NCI-H526 treated with DMSO at 0.1 percent for 48 hours (cell line): Measurements from ENCODE around the gene EFEMP2.
A peak's percentile ranks its signal among the peaks of the same experiment; 100 is the strongest.

Source experiments
- DNase-seq: peaks from one replicate; lab custom pipeline; 2025; lab: John Stamatoyannopoulos, UW

Gene EFEMP2

DNA sequence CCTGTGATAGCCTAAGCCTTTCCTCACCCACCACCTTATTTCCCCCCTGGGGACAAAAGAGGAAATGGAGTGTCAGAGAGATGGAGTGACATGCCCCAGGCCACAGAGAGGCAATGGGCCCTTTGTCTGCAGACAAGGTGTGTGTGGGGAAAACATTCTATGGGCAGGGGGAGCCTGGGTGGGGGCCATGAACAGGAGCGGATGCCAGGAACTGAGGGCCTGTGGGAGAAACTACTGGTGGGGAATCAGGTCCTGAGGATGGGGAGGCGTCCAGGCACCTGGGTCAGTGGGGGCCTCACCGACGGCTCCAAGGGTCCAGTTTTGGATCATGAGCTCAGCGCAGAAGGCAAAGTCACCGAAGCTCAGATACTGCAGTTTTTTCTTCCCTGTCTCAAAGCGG is 12.6 kb upstream of the EFEMP2 start:
- DNase-seq, result no peak

DNA sequence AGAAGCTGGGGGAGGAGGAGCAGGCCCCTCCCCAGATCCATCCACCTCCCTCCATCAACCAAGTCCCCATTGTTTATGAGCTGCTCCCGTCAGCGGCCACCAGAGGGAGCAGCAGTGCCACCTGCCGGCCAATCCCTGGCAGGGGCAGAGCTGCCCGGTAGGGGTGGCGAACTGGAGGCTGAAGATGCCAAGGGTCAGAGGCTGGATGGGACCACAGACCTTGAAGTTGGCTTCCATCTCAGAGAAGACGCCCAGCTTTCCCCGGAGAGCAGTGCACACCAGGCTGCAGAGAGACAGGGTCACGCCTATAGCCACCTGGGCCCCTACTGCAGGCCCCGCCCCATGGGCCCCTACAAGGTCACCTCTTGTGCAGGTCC is 12.1 kb upstream of the EFEMP2 start:
- peak; percentile 41 for DNase-seq

DNA sequence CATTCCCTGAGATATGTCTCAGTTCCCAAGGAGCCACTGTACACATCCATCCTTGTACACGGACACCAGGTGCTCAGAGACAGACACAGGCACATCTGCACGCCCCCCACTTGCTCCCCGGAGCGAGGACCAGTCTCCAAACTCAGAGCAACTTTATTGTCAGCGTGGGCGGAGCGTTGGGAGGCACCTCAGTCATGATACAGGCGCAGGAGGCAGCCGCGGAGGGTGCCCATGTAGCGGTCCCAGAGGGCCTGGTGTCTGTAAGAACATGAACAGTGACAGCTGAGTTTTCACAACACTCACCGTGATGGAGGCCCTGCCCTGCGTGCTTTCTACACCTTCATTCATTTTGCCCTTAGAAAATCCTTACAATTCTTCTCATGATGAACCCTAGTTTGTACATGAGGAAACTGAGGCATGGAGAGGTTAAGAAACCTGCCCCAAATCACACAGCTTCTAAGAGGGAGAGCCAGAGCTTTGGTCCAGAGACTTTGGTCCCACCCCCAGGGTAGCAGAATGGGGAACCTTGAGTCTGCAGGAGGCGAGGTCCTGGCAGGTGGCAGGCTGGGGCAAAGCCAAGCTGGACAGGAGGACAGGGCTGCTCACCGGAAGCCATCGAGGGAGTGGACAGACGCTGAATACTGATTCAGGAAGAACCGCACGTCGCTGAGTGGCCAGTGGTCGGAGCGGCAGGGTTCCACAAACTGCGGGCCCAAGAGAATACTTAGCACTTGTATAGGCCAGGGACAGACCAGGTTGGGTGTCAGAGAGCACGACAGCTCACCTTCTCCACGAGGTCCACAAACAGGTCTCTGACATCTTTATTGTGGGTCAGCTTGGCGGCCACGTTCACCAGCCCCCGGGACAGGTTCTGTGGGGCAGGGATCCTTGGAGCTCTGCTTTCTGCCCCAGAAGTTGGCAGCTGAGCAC is 11.5 kb upstream of the EFEMP2 start:
- no peak for DNase-seq

DNA sequence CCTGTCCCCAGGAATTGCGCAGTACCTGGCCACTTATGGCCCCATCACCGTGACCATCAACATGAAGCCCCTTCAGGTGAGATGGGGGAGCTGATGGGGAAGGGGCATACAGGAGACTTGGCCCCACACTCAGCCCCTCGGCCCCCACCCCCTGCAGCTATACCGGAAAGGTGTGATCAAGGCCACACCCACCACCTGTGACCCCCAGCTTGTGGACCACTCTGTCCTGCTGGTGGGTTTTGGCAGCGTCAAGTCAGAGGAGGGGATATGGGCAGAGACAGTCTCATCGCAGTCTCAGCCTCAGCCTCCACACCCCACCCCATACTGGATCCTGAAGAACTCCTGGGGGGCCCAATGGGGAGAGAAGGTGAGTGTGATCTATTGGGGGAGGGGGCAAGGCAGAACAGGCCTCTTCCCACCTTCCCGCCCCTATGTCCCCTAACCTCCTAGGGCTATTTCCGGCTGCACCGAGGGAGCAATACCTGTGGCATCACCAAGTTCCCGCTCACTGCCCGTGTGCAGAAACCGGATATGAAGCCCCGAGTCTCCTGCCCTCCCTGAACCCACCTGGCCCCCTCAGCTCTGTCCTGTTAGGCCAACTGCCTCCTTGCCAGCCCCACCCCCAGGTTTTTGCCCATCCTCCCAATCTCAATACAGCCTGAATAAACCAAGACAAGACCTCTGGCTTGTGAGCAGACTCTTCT is 10.6 kb upstream of the EFEMP2 start:
- DNase-seq, result no peak

DNA sequence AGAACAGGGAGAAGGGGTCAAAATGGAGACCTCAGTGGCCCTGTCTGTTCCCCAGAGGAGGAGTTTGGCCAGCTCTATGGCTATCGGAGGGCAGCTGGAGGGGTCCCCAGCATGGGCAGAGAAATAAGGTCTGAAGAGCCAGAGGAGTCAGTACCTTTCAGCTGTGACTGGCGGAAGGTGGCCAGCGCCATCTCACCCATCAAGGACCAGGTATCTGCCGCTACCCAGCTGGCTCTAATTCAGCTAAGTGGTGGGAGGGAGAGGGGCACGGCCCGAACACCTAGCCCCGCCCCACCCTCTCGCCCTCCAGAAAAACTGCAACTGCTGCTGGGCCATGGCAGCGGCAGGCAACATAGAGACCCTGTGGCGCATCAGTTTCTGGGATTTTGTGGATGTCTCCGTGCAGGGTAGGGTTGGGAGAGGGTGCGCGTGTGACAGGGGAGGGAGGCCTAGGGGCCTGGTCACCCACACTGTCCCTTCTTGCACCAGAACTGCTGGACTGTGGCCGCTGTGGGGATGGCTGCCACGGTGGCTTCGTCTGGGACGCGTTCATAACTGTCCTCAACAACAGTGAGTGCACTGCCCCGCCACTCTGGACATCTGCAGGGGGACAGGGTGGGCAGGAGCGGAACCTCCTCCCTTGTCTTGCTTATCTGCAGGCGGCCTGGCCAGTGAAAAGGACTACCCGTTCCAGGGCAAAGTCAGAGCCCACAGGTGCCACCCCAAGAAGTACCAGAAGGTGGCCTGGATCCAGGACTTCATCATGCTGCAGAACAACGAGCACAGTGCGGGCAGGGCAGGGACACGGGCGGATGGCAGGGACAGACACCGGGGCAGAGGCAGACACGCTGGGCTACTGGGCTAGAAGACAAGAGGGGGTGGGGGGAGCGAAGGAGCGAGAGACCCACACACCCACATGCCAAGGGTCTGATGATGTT is 9.8 kb upstream of the EFEMP2 start:
- DNase-seq, result no peak

DNA sequence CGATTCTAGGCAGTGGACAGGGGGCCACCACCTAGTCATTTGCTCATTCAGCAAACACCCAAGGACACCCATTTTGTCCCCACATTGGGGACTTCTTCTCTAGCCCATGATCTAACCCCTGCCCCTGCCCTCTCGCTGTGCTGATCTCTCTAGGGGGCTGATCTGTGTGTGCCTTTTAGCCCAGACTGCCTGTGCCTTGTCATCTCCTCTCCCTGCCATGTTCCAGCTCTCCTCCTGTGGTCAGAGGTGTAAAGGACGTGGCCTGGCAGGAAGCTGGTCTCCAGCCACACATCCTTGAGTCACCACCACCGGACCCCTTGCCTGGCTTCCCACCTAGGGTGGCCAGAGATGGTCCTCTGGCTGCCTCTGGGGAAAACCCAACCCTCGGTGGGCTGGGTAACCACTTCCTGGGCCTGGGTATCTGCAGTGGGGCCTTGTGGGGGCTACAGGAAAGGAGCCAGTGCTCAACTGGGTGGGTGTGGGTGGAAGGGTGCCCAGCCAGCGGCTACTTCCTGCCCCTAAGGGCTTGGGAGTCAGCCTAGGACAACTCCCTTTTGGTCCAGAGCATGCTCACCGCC is 8.3 kb upstream of the EFEMP2 start:
- no peak for DNase-seq

DNA sequence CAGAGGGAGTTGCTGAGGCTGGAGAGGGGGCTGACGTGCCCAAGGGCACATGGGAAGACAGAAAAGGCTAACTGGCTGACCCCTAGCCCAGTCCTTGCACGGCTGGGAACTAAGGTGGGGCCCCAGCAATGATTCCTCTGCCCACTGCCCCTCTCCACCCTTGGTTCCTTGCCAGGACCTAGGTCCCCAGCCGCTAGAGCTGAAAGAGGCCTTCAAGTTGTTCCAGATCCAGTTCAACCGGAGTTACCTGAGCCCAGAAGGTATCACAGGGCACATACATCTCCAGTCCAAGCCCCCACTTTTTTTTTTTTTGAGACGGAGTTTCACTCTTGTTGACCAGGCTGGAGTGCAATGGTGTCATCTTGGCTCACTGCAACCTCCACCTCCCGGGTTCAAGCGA is 7.4 kb upstream of the EFEMP2 start:
- no peak for DNase-seq

DNA sequence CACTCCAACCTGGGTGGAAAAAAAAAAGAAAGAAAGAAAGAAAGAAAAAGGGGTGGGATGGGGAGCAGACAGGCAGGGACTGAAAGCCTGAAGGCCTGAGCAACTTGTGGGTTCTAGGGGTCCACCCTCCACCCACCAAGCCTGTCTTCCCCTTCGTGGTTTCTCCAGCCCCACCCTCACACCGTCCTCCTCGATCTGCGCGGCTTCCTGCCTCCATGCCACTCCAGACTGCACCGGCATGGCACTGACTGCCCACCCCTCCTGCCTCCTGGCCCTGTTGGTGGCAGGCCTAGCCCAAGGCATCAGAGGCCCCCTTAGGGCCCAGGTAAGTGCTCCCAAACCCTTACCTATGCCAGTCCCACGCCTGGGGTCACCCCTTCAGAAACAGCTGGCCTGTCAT is 7.0 kb upstream of the EFEMP2 start, which contains the start of gene CTSW:
TSS of gene CTSW (plus strand) at position 221 of the 400 bp plus-strand sequence. CDS start at position 239, 18 bp downstream.
- DNase-seq, result no peak

DNA sequence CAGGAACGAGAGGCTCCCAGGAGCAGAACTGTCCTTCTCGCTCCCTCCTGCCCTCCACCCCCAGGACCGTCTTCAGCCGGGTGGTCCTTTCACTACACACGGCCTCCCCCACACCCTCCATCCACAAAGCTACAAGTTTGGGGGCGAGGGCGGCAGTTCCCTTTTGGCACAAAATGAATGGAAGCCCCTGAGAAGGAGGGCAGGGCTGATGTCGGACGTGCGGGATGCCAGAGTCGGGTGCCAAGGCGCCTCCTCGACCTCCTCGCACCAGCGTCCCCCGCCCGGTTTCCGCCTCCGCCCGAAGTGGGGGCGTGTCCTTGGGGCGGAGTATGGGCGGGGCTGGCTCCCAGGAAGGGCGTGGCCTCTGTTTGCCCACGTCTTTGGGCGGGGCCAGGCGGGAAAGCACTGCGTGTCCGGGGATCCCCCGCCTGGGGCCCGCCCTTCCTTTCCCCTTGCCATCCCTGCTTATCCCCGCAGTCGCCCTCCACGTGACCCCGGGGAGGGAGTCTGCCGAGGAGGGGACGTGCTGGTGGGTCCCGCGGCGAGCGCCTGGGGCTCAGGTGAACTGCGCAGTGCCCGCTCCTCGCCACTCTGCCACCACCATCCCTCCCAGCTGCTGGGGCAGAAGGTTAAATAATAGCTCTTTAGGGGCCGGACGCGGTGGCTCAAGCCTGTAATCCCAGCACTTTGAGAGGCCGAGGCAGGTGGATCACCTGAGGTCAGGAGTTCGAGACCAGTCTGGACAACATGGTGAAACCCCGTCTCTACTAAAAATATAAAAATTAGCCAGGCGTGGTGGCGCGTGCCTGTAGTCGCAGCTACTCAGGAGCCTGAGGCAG is 937 bp upstream of the EFEMP2 start:
- peak; percentile 80 for DNase-seq

DNA sequence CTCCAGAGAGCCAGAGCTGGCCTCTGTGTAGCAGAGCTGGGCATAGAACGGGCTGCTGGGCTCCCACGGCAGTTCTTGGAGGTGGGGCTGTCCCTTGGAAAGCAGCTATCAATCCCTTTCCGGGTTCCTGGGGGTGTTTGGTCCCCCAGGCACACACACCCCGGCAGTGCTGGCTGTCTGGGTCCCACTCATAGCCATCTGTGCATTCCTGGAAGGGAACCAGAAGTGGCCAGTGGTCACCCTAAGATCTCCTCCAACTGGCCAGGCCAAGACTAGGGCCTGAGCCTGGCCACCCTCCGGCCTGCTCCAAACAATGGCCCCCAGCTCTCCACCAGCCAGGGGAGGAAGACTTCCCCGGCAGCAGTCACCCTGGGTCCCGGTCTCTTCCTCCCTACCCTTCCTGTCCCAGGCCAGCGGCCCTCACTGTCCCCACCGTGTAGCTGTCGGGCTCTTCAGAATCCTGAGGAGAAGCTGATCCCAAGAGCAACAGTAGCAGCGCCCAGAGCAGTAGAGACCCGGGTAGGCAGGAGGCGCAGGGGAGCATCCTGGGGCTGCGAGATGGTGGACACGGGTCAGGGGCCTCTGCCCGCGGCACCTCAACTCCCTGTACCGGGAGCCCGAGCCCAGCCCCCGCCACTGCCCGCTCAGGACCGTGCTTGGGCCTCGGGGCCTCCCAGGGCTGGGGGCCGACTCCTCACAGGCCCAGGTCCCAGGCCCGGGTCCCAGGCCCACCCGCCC is 620 bp downstream of the EFEMP2 start:
- no peak for DNase-seq

DNA sequence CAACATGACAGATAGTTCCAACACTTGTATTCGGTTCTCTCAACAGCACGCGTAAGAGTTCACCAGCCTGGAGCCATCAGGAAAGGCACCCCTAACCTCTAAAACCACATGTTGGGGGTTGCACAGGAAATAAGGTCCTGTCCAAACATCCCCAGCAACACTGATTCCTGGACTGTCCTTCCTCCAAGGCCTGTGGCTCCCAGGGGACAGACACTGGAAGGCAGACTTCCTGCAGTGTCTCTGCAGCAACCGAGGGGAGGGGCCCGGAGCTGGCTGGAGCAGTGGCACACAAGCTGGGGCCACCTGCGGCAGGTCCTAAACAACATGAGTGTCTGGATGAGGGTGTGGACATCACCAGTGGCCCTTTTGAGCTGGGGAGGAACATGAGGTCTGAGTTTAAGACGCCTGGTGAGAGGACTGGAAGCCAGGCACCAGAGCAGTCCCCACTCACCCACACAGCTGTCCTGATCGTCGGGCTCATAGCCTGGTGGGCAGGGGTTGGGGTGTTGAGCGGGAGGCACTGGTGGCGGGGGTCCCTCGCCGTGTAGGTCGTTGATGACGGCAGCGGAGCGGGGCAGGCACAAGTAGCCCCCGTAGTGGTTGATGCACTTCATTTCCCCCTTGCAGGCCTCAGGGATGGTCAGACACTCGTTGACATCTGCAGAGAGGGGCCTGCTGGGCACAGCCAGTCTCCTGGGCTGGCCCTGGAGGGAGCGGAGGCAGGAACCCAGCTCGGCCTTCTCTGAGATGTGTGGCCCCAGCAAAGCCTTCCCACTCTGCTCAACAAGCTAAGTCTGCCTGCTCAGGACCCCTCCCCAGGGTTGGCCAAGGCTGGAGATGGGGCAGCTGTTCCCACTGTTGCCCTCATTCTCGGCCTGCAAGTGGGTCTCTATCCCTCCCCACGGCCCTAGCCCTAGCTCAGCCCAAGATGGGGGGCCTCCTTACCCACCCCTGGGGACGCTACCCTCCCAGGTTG is 1.6 kb downstream of the EFEMP2 start:
- no peak for DNase-seq

DNA sequence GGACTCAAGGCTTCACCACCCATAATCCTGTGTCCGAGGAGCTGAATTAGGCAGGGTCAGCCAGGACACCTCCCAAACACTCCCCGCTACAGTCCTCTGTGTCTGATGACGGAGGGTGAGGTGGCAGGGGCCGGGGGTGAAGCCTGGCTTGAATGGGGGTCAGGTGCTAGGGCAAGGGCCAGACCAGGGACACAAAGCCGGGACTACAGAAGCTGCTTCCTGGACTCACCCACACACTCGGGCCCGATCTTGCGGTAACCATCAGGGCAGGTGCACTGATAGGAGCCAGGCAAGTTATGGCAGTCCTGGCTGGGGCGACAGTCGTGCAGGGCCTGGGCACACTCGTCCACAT is 2.3 kb downstream of the EFEMP2 start:
- no peak for DNase-seq

DNA sequence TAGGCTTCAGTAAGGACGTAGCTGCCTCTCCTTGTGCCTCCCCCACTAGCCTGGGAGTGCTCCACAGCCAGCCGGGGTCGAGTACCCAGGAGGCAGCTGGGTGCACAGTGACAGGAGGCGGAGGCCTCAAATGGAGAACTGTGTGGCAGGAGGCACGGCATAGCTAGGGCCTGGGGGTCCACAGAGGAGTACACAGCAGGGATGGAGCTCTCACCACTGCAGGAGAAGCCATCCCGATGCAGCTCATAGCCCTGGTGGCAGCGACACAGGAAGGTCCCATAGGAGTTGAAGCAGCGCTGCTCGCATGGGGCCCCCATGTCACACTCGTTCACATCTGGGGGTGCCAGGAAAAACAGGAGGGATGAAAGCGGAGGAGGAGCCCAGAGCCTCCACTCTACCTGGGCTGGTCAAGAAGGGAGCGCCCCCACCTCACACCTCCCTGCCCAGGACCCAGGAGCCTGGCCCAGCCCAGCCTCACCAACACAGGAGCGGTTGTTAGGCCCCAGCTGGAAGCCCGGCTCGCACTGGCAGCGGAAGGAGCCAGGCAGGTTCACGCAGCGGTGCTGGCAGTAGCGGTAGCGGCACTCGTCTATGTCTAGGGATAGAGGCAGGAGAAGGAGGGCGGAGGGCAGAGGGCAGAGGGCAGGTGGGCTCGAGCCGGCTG is 2.8 kb downstream of the EFEMP2 start:
- no peak for DNase-seq

DNA sequence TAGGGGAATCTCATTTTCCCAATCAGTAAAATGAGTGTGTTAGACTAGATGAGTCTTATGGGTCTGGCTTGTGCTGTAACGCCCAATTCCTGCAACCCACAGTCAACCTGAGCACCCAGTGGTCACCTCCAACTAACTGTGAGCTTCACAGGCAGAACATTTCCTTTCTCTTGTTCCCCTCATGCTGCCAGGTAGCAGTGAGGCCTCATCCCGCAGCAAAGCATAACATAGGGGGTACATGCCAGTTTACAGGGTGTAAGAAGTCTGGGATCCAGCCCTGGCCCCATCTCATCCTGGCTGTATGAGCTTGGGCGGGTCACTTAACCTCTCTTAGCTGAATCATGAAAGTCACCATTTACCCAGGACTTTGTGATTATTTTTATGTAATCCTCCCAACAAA is 3.7 kb downstream of the EFEMP2 start:
- no peak for DNase-seq

DNA sequence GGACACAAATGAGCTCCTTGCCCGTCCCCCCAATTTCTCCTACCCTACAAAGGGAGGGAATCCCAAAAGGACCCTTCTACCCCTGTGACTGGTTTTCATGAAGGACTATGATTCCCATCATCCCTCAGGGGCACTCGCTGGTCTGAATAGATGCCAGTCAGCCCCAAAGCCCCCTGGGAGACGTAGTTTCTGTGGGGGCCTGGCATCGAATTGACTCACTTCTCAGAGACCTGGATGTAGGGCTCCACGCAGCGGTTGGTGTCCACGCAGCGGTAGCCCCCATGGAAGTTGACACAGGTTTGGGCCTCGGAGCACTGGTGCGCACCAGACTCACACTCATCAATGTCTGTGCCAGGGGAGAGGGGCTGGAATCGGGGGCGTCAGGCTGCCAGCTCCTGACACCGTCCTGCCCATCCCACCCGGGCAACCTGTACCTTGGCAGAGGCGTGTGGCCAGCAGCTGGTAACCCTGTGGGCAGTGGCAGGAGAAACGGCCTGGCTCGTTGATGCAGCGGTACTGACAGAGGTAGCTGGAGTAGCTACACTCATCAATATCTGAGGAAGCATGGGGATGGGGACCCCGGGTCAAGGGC is 4.4 kb downstream of the EFEMP2 start:
- DNase-seq, result no peak

DNA sequence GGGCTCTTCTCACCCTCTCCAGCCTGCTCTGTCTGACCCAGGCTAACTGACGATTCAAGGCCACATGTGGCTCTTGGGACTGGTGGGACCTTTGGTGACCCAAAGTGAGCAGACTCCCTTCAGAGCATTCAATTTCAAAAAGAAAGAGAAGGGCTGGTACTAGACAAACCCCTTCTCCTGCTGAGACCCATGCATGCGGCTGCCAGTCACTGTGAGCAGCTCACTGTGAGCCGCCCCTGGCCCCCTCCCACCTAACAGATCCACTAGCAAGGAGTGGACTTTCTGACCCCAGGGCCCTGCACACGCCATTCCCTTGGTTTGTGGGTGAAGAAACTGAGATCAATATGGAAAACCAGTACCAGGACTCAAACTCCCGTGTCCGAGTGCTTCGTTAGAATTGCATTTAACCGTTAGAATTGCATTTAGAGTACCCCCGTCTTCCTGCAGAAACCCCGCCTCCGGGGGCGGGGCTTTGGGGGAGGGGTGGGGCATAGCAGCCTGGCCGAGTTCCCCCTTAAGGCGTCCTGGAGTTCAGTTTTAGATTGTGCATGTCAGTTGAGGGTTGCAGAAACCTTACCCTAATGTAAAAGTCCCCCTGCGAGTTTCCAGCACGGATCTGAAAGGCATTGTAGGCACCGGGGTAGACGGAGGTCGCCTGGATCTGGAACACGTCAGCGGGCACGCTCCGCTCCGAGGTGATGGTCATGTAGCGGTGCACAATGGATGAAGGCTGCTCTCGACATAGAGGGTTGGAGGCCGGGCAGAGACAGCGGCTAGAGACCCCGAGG is 5.1 kb downstream of the EFEMP2 start:
- no peak for DNase-seq
